Kidney (tissue), 22 donors: ENCODE measurements around the gene LMBR1L. TPM values are rescaled to one million over a fixed set of nuclear protein-coding genes. Genes with fewer than 3 reads are reported as not detected.

Experiments used
- DNase-seq, 5 donors: peaks; one replicate each; pipeline ENCODE4 v3.0.0-alpha.2; 2013 to 2020
- FAIRE-seq: peaks from 2 replicates; lab custom pipeline; 2012; peaks lifted over from hg19 to GRCh38; lab: Jason Lieb, UNC
- H3K27ac ChIP-seq, 2 donors: one replicate each; pipeline ENCODE4 v1.7.0; 2013; ENCODE audit warnings: low read depth in 2 of 2, low read length in 2 of 2, inconsistent platforms in 1 of 2
- H3K27me3 ChIP-seq: one replicate; pipeline ENCODE4 v1.7.1; 2013; ENCODE audit warnings: low read length, inconsistent platforms; ENCODE audit not compliant: control insufficient read depth, insufficient read depth
- H3K36me3 ChIP-seq, 3 donors: one replicate each; pipeline versions ENCODE4 v1.7.0 to v1.7.1; 2013; ENCODE audit warnings: low read length in 3 of 3, control low read depth in 1 of 3, inconsistent platforms in 1 of 3; ENCODE audit not compliant: insufficient read depth in 3 of 3, control insufficient read depth in 2 of 3
- H3K4me1 ChIP-seq, 3 donors: one replicate each; pipeline versions ENCODE4 v1.7.0 to v1.7.1; 2013; ENCODE audit warnings: low read length in 3 of 3, inconsistent platforms in 1 of 3, low read depth in 1 of 3; ENCODE audit not compliant: control insufficient read depth in 2 of 3, insufficient read depth in 2 of 3
- H3K4me3 ChIP-seq, 3 donors: one replicate each; pipeline versions ENCODE4 v1.7.0 to v1.8.1; 2013; ENCODE audit warnings: low read length in 3 of 3, control low read depth in 1 of 3, inconsistent platforms in 1 of 3
- H3K9ac ChIP-seq, 3 donors: one replicate each; pipeline versions ENCODE4 v1.7.0 to v1.7.1; 2013; ENCODE audit warnings: low read length in 3 of 3, control low read depth in 1 of 3, inconsistent platforms in 1 of 3
- H3K9me3 ChIP-seq, 3 donors: one replicate each; pipeline versions ENCODE4 v1.7.0 to v1.7.1; 2013; ENCODE audit warnings: low read length in 3 of 3, control low read depth in 1 of 3, inconsistent platforms in 1 of 3; ENCODE audit not compliant: control insufficient read depth in 2 of 3, insufficient read depth in 1 of 3
- intact Hi-C: fragments of 100-400 bp; cut with DNase I; formaldehyde crosslinking; loops from one replicate; pipeline ENCODE4 v1.11.1; 2022
- long read RNA-seq, 10 donors: library from polyadenylated mRNA in 1 of 10; unstranded in 1 of 10; transcript quantifications; one replicate each; pipeline ENCODE4 v2.0.0 and lab custom pipeline, GENCODE V29; 2021 to 2026
- polyA plus RNA-seq: library from polyadenylated mRNA; stranded (reverse); fragments of 350-450 nt; fragmentation: Illumina TruSeq; extraction: RNeasy Lipid Tissue Mini Kit (QIAGEN cat#74804); gene quantifications from one replicate; pipeline ENCODE4 v1.2.3, GENCODE V29; 2014; ENCODE audit warnings: low read depth, low replicate concordance; ENCODE audit not compliant: insufficient read depth
- total RNA-seq: library from RNA; stranded (reverse); fragmentation: NEBNext Ultra II Directional; extraction: Animal tissue kit (Norgen Biotek cat#: 25700); gene quantifications from one replicate; pipeline ENCODE4 v1.2.1, GENCODE V29; 2021
- TF ChIP-seq, protein P1 (sequence below): IDR thresholded peaks from 3 replicates; pipeline ENCODE4 v1.5.1; 2012; ENCODE audit warnings: mild to moderate bottlenecking, moderate library complexity, borderline replicate concordance; ENCODE audit not compliant: insufficient read depth; ENCODE audit errors: extremely low read depth
- donor health status: control.
- donor health status: control.
- donor health status: control.
- donor health status: control.
- donor health status: control.
- donor health status: DM: yes; HTN: yes; CAD: no.
- donor health status: Normal renal cell carcinoma (clear cell type).

LMBR1L gene, protein sequence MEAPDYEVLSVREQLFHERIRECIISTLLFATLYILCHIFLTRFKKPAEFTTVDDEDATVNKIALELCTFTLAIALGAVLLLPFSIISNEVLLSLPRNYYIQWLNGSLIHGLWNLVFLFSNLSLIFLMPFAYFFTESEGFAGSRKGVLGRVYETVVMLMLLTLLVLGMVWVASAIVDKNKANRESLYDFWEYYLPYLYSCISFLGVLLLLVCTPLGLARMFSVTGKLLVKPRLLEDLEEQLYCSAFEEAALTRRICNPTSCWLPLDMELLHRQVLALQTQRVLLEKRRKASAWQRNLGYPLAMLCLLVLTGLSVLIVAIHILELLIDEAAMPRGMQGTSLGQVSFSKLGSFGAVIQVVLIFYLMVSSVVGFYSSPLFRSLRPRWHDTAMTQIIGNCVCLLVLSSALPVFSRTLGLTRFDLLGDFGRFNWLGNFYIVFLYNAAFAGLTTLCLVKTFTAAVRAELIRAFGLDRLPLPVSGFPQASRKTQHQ
- total RNA-seq = 64.8 TPM
- 21.2 TPM for polyA plus RNA-seq
- long read RNA-seq, donor 1, partial matches to known transcripts = 0 of 6 reads
- long read RNA-seq, donor 1, other reads (novel, unspliced or antisense) = 0 of 6 reads
- long read RNA-seq, donor 2, partial matches to known transcripts = 10 of 17 reads
- long read RNA-seq, donor 2, other reads (novel, unspliced or antisense) = 0 of 17 reads
- long read RNA-seq, donor 3, transcript LMBR1L-221 (2 exons, 874 nt) = major isoform, 5 of 13 reads
- long read RNA-seq, donor 3, partial matches to known transcripts = 6 of 13 reads
- long read RNA-seq, donor 3, other reads (novel, unspliced or antisense) = 0 of 13 reads
- long read RNA-seq, donor 4, transcript LMBR1L-201 (17 exons, 2,934 nt) = major isoform, 5 of 10 reads
- long read RNA-seq, donor 4, partial matches to known transcripts = 0 of 10 reads
- long read RNA-seq, donor 4, other reads (novel, unspliced or antisense) = 0 of 10 reads
- long read RNA-seq, donor 5, partial matches to known transcripts = 0 of 1 reads
- long read RNA-seq, donor 5, other reads (novel, unspliced or antisense) = 0 of 1 reads
- long read RNA-seq, donor 6 = 0 reads
- long read RNA-seq, donor 7, partial matches to known transcripts = 3 of 11 reads
- long read RNA-seq, donor 7, other reads (novel, unspliced or antisense) = 8 of 11 reads
- long read RNA-seq, donor 8, partial matches to known transcripts = 0 of 4 reads
- long read RNA-seq, donor 8, other reads (novel, unspliced or antisense) = 0 of 4 reads
- long read RNA-seq, donor 9, partial matches to known transcripts = 0 of 2 reads
- long read RNA-seq, donor 9, other reads (novel, unspliced or antisense) = 0 of 2 reads
- long read RNA-seq, donor 10, partial matches to known transcripts = 0 of 9 reads
- long read RNA-seq, donor 10, other reads (novel, unspliced or antisense) = 0 of 9 reads

DNA sequence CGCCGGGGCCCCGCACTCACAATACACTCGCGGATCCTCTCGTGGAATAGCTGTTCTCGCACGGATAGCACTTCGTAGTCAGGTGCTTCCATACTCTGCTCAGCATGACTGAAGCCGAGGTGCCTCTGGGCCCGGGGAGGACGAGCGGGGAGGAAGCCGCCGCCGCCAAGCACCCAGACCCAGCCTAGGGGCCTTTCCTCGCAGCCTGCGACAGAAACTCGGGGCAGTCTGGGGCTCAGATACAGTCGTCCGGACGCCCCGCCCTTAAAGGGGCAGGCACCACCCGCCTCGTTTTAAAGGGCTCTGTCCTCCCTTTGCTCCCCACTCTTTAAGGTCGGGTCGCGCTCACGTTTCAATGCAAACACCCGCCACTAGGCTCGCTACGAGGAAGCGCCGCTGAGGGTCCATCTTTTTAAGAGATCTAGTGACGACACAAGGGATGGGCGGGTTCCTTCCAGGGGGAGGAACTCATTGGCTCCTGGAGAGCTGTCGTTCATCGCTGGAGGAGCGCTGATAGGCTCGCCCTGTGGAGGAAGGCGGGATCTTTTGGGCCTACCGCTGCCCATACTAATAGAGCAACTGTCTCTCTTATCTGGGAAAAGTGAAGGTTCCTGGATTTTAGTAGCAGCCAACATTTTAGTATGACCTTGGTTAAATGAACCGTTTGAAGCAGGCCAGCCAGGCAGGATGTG lies at the start of gene LMBR1L:
LMBR1L (minus strand) TSS at position 384 of the 692 bp plus-strand sequence; CDS start at position 92, 292 bp downstream.
- Histone ChIP-seq H3K4me1 (peaks cover 3 to 11% (median 10%) of the 10 kb centered on the region in 3 donors), H3K9me3 (no peaks in the 10 kb centered on the region), H3K36me3 (peaks cover 0 to 14% (median 7%) of the 10 kb centered on the region in 3 donors), H3K4me3 (peak within 1 kb of the TSS; percentile 78 to 95 (median 79)), H3K9ac (peak within 1 kb of the TSS; percentile 69 to 99 (median 98)), H3K27ac (peak within 1 kb of the TSS; percentile 98 to 99), H3K27me3 (no peaks in the 10 kb centered on the region)
- DNase-seq = peak; percentile 97 to 99 (median 98)
- intact Hi-C loops = no loop called here
- TF ChIP-seq, protein P1, sequence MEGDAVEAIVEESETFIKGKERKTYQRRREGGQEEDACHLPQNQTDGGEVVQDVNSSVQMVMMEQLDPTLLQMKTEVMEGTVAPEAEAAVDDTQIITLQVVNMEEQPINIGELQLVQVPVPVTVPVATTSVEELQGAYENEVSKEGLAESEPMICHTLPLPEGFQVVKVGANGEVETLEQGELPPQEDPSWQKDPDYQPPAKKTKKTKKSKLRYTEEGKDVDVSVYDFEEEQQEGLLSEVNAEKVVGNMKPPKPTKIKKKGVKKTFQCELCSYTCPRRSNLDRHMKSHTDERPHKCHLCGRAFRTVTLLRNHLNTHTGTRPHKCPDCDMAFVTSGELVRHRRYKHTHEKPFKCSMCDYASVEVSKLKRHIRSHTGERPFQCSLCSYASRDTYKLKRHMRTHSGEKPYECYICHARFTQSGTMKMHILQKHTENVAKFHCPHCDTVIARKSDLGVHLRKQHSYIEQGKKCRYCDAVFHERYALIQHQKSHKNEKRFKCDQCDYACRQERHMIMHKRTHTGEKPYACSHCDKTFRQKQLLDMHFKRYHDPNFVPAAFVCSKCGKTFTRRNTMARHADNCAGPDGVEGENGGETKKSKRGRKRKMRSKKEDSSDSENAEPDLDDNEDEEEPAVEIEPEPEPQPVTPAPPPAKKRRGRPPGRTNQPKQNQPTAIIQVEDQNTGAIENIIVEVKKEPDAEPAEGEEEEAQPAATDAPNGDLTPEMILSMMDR = no peak
- peak; percentile 97 for FAIRE-seq

DNA sequence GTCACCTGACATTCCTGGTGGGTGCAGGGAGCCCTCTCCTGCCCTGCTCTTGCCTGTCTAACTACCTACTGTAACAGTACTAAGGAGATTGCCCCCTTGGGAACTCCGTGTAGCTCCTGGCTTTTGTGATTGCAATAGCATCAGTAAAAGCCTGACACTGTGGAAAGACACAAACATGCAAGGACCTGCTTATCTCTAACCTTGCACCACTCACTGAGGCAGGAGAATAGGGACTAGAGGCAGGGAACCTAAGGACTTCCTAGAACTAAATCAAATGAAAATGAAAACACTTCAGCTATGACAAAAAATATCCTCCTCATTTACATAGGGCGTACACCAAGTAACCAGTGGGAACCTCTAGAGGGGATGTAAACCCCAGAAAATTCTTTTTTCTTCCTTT lies 49.8 kb upstream of the LMBR1L start:
- Histone ChIP-seq H3K9ac (no peak overlapping the region), H3K4me1 (no peaks in the 10 kb centered on the region), H3K4me3 (no peak overlapping the region), H3K9me3 (no peaks in the 10 kb centered on the region), H3K27ac (no peak overlapping the region), H3K36me3 (no peaks in the 10 kb centered on the region), H3K27me3 (no peaks in the 10 kb centered on the region)
- no peak for FAIRE-seq
- TF ChIP-seq, protein P1 = no peak
- DNase-seq = no peak
- intact Hi-C loops = no loop called here

DNA sequence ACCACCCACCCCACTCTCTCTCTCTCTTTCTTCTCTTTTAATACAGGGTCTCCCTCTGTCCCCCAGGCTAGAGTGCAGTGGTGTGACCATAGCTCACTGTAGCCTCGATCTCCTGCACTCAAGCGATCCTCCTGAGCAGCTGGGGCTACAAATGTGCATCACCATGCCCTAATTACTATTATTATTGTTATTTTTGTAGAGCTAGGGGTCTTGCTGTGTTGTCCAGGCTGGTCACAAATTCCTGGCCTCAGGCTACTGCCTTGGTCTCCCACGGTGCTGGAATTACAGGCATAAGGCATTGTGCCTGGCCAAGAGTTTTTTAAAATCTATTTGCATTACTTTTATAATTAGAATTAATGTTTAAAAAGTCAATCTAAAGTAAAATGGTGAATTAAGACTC lies 43.6 kb upstream of the LMBR1L start:
- H3K27me3 ChIP-seq = no peaks in the 10 kb centered on the region
- no peak overlapping the region for H3K4me3 ChIP-seq
- no peaks in the 10 kb centered on the region for H3K9me3 ChIP-seq
- H3K4me1 ChIP-seq = no peaks in the 10 kb centered on the region
- FAIRE-seq = no peak
- intact Hi-C loops = no loop called here
- no peak overlapping the region for H3K9ac ChIP-seq
- H3K27ac ChIP-seq = no peak overlapping the region
- no peak for DNase-seq
- TF ChIP-seq, protein P1 = no peak
- H3K36me3 ChIP-seq = no peaks in the 10 kb centered on the region
